HG03432 (cell line): Measurements from ENCODE around the gene PRKCQ.
"Not testable (repeated sequence)": the region's sequence is repeated elsewhere in the genome, so short reads cannot be mapped to it uniquely, and the experiment has no call there.

Source experiments
- ATAC-seq: cut with Tn5 transposase; IDR thresholded peaks from one replicate; pipeline ENCODE4 v1.9.1; 2021; ENCODE audit warnings: mild to moderate bottlenecking, moderate library complexity; ENCODE audit not compliant: unreplicated experiment

Gene PRKCQ

GRCh38 chr10:6390213-6390845 is 189.7 kb downstream of the PRKCQ start:
- ATAC-seq, result no peak

DNA sequence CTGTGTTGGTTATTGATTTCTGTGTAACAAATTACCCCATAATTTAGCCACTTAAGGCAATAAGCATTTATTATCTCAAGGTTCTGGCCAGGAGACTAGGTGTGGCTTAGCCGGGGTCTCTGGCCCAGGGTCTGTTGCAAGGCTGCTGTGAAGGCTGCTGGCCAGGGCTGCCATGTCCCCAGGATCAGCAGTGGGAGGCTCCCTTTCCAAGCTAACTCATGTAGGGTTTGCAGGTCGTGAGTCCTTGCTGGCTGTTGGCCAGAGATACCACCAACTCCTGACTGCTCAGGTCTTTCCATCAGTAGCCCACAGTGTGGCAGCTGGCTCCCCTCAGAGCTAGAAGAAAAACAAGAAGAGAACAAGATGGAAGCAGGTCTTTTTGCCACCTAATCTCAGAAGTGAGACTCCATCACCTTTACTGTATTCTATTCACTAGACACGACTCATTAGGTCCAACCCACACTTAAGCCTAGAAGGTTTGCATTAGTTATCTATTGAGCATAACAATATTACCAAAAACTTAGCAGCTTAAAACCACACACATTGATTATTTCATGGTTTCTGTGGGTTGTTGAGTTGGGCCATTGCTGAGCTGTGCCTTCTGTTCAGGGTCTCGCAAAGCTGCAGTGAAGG is 191.7 kb downstream of the PRKCQ start:
- no peak for ATAC-seq

DNA sequence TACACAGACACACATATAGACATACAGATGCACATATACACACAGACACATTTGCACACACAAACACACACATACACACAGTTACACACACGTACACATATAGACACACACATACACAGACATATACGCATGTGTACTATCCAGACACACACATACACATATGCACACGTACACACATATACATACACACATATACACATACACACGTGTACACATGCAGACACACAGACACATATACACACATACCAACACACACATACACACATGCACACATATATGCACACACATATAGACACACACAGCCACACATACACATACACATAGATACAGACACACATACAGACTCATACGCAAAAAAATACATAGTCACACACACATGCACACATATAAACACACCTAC is 193.1 kb downstream of the PRKCQ start:
- ATAC-seq, result no peak

GRCh38 chr10:6386346-6386745 is 193.7 kb downstream of the PRKCQ start:
- no peak for ATAC-seq

GRCh38 chr10:6385665-6386064 is 194.4 kb downstream of the PRKCQ start:
- ATAC-seq, result no peak

GRCh38 chr10:6384847-6385246 is 195.2 kb downstream of the PRKCQ start:
- ATAC-seq, result no peak

DNA sequence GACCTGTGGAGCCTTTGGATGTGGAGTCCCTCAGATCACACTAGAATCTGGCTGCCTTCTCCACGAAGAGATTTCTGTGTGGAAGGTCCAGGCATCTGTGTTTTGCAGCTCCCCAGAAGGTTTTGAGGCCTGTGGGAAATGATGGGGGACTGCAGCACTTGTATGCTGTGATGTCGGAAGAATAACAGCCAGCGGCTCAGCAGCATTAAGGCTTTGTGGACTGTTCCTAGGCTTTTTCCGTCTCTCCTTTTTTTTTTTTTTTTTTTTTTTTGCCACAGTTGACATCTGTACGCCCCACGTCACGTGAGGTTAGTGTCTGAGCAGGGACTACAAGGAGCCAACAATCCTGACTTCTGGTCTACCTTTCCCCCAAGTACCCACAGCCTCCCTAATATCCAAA is 196.0 kb downstream of the PRKCQ start:
- ATAC-seq, result no peak

DNA sequence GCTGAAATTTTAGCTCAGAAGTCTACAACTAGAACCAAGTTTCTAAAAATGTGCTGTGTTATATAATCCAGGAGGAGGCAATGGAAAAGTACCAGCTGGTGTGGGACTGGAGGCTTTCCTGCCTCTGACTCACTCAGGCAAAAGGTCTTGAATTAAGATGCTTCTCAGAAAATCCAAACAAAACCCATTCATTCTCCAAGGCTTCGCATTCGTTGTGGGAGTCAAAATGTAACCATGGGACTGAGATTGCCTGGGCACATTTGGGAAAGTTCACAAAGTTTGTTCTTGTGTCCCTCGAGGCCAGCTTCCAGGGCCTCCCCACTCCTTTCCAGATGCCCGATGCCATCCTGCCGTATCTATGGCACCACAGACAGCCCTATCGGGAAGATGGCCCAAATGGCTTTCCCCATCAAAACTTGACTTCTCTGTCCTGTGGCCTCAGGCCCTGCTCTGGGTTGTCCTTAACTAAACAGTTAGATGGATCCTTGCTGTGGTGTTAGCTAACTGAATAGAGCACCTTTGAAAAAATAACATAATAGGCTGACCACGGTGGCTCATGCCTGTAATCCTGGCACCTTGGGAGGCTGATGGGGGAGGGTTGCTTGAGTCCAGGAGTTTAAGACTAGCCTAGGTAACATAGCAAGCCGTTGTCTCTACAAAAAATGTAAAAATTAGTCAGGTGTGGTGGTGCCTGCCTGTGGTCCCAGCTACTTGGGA is 196.8 kb downstream of the PRKCQ start:
- no peak for ATAC-seq

GRCh38 chr10:6382081-6382480 is 198.0 kb downstream of the PRKCQ start:
- ATAC-seq, result peak; percentile 65

- not testable (repeated sequence) for ATAC-seq
Observed at GRCh38 chr10:6380478-6380877, 199.6 kb downstream of the PRKCQ start.

DNA sequence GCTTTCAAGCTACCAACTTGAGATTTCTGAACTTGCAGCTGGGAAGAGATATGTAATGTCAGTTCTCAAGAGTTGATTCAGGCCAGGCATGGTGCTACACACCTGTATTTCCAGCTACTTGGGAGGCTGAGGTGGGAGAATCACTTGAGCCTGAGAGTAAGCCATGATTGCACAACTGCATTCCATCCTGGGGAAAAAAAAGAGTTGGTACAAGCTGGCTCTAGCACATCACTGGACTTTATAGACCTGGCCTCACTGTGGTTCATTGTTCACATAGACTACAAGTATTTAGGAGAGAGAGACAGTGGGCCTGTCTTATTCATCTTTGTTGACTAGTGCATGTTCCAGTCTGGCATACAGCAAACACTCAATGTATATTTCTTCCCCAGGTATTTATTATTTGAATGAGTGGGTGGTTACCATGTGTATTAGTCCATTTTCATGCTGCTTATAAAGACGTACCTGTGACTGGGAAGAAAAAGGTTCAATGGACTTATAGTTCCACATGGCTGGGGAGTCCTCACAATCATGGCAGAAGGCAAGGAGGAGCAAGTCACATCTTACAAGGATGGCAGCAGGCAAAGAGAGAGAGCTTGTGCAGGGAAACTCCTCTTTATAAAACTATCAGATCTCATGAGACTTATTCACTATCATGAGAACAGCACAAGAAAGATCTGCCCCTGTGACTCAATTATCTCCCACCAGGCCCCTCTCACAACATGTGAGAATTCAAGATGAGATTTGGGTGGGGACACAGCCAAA is 200.9 kb downstream of the PRKCQ start:
- ATAC-seq, result no peak
